NB4 (cell line): ENCODE results near the gene VPS35.

Experiments
- DNase-seq: peaks from one replicate; pipeline ENCODE4 v3.0.0; 2010; ENCODE audit warnings: low read depth
- H3K4me3 ChIP-seq: one replicate; pipeline ENCODE4 v1.5.1; 2011; ENCODE audit warnings: mild to moderate bottlenecking, low read depth, low read length, moderate library complexity
- MAX ChIP-seq: IDR thresholded peaks from 2 replicates; pipeline ENCODE4 v1.6.1; 2011; ENCODE audit warnings: low read depth, low read length
- MYC ChIP-seq: IDR thresholded peaks from 2 replicates; pipeline ENCODE4 v1.6.1; 2011; ENCODE audit warnings: low read depth, low read length
- POLR2A ChIP-seq: IDR thresholded peaks from 2 replicates; pipeline ENCODE4 v1.6.1; 2011; ENCODE audit warnings: mild to moderate bottlenecking; ENCODE audit not compliant: insufficient read length; ENCODE audit errors: extremely low read depth
- TF ChIP-seq, protein P1 (sequence below): IDR thresholded peaks from one replicate; pipeline ENCODE4 v1.5.1; 2012; ENCODE audit warnings: low read depth, low read length

The VPS35 gene

DNA sequence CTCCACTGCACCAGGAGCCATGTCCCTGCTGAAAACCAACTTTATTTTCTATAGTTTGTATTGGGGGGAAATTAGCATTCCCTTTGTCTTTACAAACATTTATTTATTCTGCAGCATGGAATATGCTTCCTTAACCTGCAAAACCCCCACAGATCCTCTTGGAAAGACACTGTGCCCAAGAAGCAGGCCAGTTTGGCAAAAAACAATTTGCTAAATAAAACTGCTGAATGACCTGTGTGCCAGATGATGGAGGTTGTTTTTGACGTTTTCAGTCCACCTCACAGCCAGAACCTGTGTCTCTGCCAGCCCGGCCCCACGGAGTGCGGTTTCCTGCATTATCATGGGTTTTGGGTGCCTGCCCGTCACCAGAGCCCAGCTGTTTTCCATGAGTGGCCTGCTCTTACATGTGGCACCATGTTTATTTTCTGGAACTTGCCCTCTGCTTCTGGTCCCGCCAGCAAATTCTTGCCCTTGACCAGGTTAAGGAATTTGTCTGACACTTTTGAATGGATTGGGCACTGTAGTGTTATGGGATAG lies 26.9 kb upstream of the VPS35 start:
- no peak for TF ChIP-seq MYC
- no peak for TF ChIP-seq POLR2A
- TF ChIP-seq, protein P1, sequence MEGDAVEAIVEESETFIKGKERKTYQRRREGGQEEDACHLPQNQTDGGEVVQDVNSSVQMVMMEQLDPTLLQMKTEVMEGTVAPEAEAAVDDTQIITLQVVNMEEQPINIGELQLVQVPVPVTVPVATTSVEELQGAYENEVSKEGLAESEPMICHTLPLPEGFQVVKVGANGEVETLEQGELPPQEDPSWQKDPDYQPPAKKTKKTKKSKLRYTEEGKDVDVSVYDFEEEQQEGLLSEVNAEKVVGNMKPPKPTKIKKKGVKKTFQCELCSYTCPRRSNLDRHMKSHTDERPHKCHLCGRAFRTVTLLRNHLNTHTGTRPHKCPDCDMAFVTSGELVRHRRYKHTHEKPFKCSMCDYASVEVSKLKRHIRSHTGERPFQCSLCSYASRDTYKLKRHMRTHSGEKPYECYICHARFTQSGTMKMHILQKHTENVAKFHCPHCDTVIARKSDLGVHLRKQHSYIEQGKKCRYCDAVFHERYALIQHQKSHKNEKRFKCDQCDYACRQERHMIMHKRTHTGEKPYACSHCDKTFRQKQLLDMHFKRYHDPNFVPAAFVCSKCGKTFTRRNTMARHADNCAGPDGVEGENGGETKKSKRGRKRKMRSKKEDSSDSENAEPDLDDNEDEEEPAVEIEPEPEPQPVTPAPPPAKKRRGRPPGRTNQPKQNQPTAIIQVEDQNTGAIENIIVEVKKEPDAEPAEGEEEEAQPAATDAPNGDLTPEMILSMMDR: no peak
- H3K4me3 ChIP-seq: no peak overlapping the region
- DNase-seq: no peak

- TF ChIP-seq POLR2A (no peak), MAX (no peak), MYC (no peak)
- TF ChIP-seq, protein P1: no peak
- DNase-seq: no peak
- H3K4me3 ChIP-seq: no peak overlapping the region
These were observed 26.0 kb upstream of the VPS35 start for GRCh38 chr16:46714797-46715591.

DNA sequence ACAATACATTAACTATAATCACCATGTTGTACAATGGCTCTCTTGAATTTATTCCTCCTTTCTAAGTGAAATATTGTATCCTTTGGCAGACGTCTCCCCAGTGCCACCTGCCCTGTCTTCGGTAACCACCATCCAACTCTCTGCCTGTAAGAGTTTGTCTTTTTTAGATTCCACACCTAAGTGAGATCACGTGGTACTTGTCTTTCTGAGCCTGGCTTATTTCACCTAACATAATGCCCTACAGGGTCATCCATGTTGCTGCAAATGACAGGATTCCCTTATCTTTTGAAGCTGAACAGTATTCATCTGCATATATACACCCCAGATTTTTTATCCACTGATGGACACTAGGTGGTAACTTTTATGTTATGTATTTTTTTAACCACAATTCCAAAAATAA lies 24.7 kb upstream of the VPS35 start:
- no peak overlapping the region for H3K4me3 ChIP-seq
- no peak for DNase-seq
- TF ChIP-seq, protein P1: no peak
- TF ChIP-seq MYC: no peak
- TF ChIP-seq POLR2A: no peak
- no peak for TF ChIP-seq MAX

GRCh38 chr16:46712911-46713310 lies 23.9 kb upstream of the VPS35 start:
- TF ChIP-seq POLR2A: no peak
- TF ChIP-seq, protein P1: no peak
- H3K4me3 ChIP-seq: no peak overlapping the region
- peak; percentile 84 for DNase-seq

DNA sequence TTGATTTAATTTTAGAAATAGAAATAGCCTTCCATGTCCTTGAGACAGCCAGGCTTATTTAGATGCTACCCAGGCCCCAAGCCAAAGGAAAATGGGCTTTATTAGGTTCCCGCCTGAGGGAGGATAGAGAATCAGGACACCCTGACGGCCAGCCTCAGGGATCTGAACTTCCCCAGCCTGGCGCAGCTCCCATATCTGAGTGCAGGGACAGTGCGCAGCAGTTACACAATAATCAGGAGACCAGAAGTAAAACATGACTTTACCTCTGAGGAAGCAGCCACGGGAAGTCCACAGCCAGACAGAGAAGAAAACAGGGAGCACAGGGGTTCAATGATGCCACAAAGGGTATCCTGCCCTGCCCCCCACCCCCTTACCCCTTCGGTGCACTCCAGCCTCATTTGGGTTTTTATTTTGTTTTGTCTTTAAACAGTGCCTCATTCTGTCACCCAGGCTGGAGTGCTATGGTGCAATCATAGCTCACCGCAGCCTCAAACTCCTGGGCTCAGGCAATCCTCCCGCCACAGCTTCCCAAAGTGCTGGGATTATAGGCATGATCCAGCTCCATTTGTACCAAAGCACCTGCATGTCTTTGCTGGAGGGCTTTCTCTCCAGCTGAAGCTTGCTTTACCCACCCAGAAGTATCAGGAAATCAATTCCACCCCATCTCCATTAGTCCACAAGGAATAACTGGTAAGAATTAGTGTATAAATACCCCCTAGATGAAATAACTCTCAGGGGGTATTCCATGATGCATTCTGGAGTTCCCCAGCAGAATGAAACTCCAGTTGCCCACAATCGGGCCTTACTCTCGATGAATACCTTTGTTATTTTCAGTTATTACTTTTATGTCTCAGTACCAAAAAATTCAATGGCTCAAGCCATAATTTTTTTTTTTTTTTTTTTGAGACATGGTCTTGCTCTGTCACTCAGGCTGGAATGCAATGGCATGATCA lies 22.4 kb upstream of the VPS35 start:
- TF ChIP-seq, protein P1: no peak
- no peak for TF ChIP-seq MYC
- no peak for TF ChIP-seq MAX
- TF ChIP-seq POLR2A: no peak
- H3K4me3 ChIP-seq: no peak overlapping the region
- DNase-seq: peak; percentile 55
